ENCODE data around the gene RERE.
A peak's percentile ranks its signal among the peaks of the same experiment; 100 is the strongest.

RERE gene

GRCh38 chr1:8671306-8671917 lies 146.0 kb downstream of the RERE start:
- Histone ChIP-seq H3K4me1 (peaks cover 8% of the 10 kb centered on the region), H3K9me3 (no peaks in the 10 kb centered on the region), H3K36me3 (replicated peaks) (no peaks in the 10 kb centered on the region), H3K27me3 (ENCODE audit: low read depth) (no peaks in the 10 kb centered on the region), H3K4me3 (no peak overlapping the region)
- DNase-seq (ENCODE audit: low spot score in 2 of 2), result peak; percentile 54 to 66
- in situ Hi-C loops (cut with MboI; ENCODE audit: low sequenced_read_pairs), result loop anchor here (10.0 kb wide), 1 partner anchor 107 kb away; no protein-coding TSS in a partner anchor

GRCh38 chr1:8670371-8670818 lies 147.0 kb downstream of the RERE start:
- Histone ChIP-seq H3K4me3 (no peak overlapping the region), H3K36me3 (replicated peaks) (no peaks in the 10 kb centered on the region), H3K27me3 (ENCODE audit: low read depth) (no peaks in the 10 kb centered on the region), H3K9me3 (no peaks in the 10 kb centered on the region), H3K4me1 (peaks cover 18% of the 10 kb centered on the region)
- no peak for DNase-seq (ENCODE audit: low spot score in 2 of 2)
- in situ Hi-C loops (cut with MboI; ENCODE audit: low sequenced_read_pairs), result loop anchor here (10.0 kb wide), 1 partner anchor 106 kb away; no protein-coding TSS in a partner anchor

- Histone ChIP-seq H3K4me3 (no peak overlapping the region), H3K9me3 (no peaks in the 10 kb centered on the region), H3K27me3 (ENCODE audit: low read depth) (no peaks in the 10 kb centered on the region), H3K4me1 (peaks cover 24% of the 10 kb centered on the region), H3K36me3 (replicated peaks) (no peaks in the 10 kb centered on the region)
- no peak for DNase-seq (ENCODE audit: low spot score in 2 of 2)
- in situ Hi-C loops (cut with MboI; ENCODE audit: low sequenced_read_pairs), result loop anchor here (10.0 kb wide), 1 partner anchor 105 kb away; no protein-coding TSS in a partner anchor
These were observed 147.7 kb downstream of the RERE start for GRCh38 chr1:8669606-8670335.

DNA sequence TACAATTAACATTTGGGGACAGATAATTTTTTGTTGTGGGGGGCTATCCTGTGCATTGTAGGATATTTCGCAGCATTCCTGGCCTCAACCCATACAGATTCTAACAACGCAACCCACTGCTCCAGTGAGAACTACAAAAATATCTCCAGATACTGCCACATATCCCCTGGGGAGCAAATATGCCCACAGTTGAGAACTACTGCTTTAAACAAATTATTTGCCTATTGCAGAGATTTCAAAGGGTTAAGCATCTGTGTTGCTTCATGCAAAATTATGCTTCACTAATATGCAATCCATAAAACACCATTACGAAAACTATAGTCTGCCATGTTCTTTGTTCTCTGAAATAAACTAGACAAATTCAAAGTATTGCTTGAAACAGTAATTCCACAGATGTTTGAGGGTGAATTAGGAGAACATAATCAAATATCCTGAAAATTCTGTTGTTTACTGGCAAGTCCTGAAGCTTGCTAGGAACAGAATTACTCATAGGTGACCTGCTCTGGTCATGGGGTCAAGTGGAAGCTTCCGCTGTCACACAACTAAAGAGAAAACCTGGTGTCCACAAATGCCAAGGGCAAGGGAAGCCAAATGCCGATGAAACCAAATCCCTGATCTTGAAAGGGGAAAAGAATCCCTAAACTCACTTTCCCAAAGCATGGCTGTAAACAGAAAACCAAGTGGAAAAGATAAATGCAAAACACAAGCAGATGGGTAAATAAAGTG lies 149.4 kb downstream of the RERE start:
- Histone ChIP-seq H3K4me3 (no peak overlapping the region), H3K4me1 (peaks cover 25% of the 10 kb centered on the region), H3K9me3 (no peaks in the 10 kb centered on the region), H3K36me3 (replicated peaks) (no peaks in the 10 kb centered on the region), H3K27me3 (ENCODE audit: low read depth) (no peaks in the 10 kb centered on the region)
- in situ Hi-C loops (cut with MboI; ENCODE audit: low sequenced_read_pairs), result no loop called here
- no peak for DNase-seq (ENCODE audit: low spot score in 2 of 2)

DNA sequence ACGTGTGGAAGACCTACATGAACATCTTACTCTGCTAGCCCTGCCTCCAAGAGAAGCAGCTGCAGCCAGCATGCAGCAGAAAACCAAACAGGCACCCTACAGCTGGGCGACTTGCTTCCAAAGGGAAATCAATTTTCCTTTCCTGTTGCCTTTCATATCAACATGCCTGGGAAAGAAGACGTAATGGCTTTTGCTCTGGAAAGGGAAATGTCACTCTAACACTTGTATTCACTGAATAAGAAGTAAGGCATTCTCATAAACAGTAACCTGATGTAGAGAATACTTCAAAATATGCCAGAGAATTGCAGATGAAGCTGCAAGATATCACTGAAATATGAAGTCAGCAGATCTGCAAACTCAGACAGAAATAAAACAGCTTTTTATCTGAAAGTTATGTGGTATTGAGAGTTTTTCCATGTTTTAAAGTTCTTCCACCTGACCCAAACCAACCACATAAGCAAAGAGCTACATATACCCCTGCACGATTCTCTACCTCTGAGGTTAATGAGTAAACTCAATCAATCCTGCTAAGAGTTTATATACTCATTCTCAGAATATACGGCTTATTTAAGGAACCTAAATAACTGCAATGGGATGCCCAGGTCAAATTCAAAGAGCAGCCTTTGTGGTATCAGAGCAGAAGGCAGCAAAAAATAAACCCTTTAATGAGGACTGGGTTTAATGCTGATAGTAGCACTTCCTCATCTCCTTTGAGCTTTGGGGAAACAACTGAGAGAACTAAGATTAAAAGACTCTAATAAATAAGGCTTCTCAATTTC lies 150.9 kb downstream of the RERE start:
- in situ Hi-C loops (cut with MboI; ENCODE audit: low sequenced_read_pairs), result no loop called here
- peaks cover 28% of the 10 kb centered on the region for H3K4me1 ChIP-seq
- no peaks in the 10 kb centered on the region for H3K36me3 ChIP-seq (replicated peaks)
- H3K27me3 ChIP-seq (ENCODE audit: low read depth), result no peaks in the 10 kb centered on the region
- no peaks in the 10 kb centered on the region for H3K9me3 ChIP-seq
- no peak overlapping the region for H3K4me3 ChIP-seq
- no peak for DNase-seq (ENCODE audit: low spot score in 2 of 2)

GRCh38 chr1:8665833-8666232 lies 151.6 kb downstream of the RERE start:
- peaks cover 25% of the 10 kb centered on the region for H3K4me1 ChIP-seq
- in situ Hi-C loops (cut with MboI; ENCODE audit: low sequenced_read_pairs), result no loop called here
- H3K27me3 ChIP-seq (ENCODE audit: low read depth), result no peaks in the 10 kb centered on the region
- no peaks in the 10 kb centered on the region for H3K36me3 ChIP-seq (replicated peaks)
- H3K4me3 ChIP-seq, result no peak overlapping the region
- H3K9me3 ChIP-seq, result no peaks in the 10 kb centered on the region
- peak; percentile 33 to 84 for DNase-seq (ENCODE audit: low spot score in 2 of 2)

DNA sequence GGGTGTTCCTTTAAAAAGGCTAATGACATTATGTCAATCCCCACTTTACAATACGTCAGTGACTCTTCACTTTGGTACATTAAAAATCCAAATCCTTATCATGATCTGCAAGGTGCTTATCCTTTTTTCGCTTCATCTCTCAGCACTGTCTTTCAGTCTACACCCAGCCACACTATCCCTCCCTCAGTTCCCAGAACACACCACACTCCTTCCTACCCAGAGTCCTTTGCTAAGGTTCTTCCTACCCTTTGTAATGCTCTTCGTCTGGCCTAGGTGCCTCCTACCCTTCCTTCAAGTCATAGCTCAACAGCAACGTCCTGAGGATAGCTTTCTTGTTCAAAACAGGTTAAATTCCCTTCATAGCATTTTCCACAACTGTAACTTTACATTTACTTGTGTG lies 152.6 kb downstream of the RERE start:
- in situ Hi-C loops (cut with MboI; ENCODE audit: low sequenced_read_pairs), result no loop called here
- no peak for DNase-seq (ENCODE audit: low spot score in 2 of 2)

DNA sequence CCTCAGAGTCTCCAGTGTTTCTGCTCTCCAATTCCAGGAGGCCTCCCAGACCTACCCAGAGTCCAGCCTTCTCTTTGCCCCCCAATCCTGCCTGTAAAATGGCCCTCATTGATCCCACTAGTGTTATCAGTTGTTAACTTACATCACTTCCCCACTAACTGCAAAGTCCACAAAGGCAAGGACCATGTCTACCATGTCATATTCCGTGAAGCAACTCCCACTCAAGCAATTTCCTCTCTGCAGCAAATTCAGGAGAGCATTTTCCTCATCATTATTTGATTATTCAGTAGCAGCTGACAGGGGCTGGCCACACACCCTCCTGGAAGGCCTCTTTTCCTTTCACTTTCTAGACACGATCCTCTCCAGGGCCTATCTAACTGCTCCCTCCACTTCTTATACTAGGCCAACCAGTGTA lies 153.5 kb downstream of the RERE start:
- peaks cover 36% of the 10 kb centered on the region for H3K4me1 ChIP-seq

More for the DNA sequence above, 152.6 kb downstream of the RERE start:
- Histone ChIP-seq H3K27me3 (ENCODE audit: low read depth) (no peaks in the 10 kb centered on the region), H3K4me1 (peaks cover 34% of the 10 kb centered on the region), H3K4me3 (no peak overlapping the region), H3K9me3 (no peaks in the 10 kb centered on the region), H3K36me3 (replicated peaks) (no peaks in the 10 kb centered on the region)

GRCh38 chr1:8663090-8663802 lies 154.2 kb downstream of the RERE start:
- Histone ChIP-seq H3K27me3 (ENCODE audit: low read depth) (no peaks in the 10 kb centered on the region), H3K36me3 (replicated peaks) (no peaks in the 10 kb centered on the region), H3K4me1 (peaks cover 36% of the 10 kb centered on the region), H3K4me3 (no peak overlapping the region), H3K9me3 (no peaks in the 10 kb centered on the region)
- in situ Hi-C loops (cut with MboI; ENCODE audit: low sequenced_read_pairs), result no loop called here
- DNase-seq (ENCODE audit: low spot score in 2 of 2), result no peak

More for the DNA sequence above, 153.5 kb downstream of the RERE start:
- Histone ChIP-seq H3K27me3 (ENCODE audit: low read depth) (no peaks in the 10 kb centered on the region), H3K9me3 (no peaks in the 10 kb centered on the region), H3K4me3 (no peak overlapping the region), H3K36me3 (replicated peaks) (no peaks in the 10 kb centered on the region)
- in situ Hi-C loops (cut with MboI; ENCODE audit: low sequenced_read_pairs), result no loop called here
- no peak for DNase-seq (ENCODE audit: low spot score in 2 of 2)

GRCh38 chr1:8662380-8663072 lies 154.9 kb downstream of the RERE start:
- no peak for DNase-seq (ENCODE audit: low spot score in 2 of 2)
- in situ Hi-C loops (cut with MboI; ENCODE audit: low sequenced_read_pairs), result no loop called here

GRCh38 chr1:8661185-8662110 lies 156.0 kb downstream of the RERE start:
- no peak overlapping the region for H3K4me3 ChIP-seq
- in situ Hi-C loops (cut with MboI; ENCODE audit: low sequenced_read_pairs), result no loop called here
- no peaks in the 10 kb centered on the region for H3K9me3 ChIP-seq
- DNase-seq (ENCODE audit: low spot score in 2 of 2), result peak in 1 of 2 experiments; percentile 29
- peaks cover 33% of the 10 kb centered on the region for H3K4me1 ChIP-seq
- no peaks in the 10 kb centered on the region for H3K27me3 ChIP-seq (ENCODE audit: low read depth)
- no peaks in the 10 kb centered on the region for H3K36me3 ChIP-seq (replicated peaks)

More at GRCh38 chr1:8662380-8663072, 154.9 kb downstream of the RERE start:
- peaks cover 36% of the 10 kb centered on the region for H3K4me1 ChIP-seq
- no peaks in the 10 kb centered on the region for H3K27me3 ChIP-seq (ENCODE audit: low read depth)
- H3K36me3 ChIP-seq (replicated peaks), result no peaks in the 10 kb centered on the region
- H3K4me3 ChIP-seq, result no peak overlapping the region
- H3K9me3 ChIP-seq, result no peaks in the 10 kb centered on the region
